ENCODE data around the gene MIDN. TPM values are rescaled to one million over a fixed set of nuclear protein-coding genes. Genes with fewer than 3 reads are reported as not detected.
"Not testable (repeated sequence)": the region's sequence is repeated elsewhere in the genome, so short reads cannot be mapped to it uniquely, and the experiment has no call there.

MIDN gene
- total RNA-seq, 1 experiment from 2014 or later, result 118 TPM

DNA sequence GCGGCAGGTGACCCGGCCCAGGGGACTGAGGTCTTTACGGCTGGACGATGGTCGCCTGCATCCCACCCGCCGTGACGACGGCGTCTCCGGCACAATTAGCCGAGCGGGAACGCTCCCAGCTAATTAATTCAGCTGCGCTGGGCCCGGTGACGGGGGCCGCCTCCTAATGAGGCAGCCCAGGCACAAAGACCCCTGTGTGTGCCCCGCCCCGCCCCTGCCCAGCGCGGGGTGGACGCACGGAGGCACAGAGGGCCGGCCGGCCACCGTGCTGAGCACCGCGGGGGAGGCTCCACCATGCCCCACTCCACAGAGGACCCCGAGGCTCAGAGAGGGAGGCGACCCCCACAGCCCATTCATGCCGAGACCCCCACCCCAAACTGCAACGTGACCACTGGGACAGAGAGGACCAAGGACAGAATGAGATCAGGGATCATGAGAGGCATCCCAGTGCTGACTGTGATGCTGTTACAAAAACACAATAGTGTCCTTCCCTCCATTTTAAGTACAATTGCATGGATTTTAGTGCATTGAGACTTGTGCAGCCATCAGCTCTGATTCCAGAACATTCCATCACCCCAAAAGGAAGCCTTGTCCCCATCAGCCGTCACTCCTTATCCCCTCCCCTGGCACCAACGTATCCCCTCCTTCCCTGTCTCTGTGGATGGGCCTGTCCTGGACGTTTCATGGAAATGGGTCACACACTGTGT is 54.3 kb downstream of the MIDN start:
- no peak overlapping the region for H3K4me3 ChIP-seq (ENCODE audit: low read depth in 2 of 2, low read length in 2 of 2)
- ATAC-seq (no peak), DNase-seq (ENCODE audit: low read depth, low spot score) (no peak)
- no peaks in the 10 kb centered on the region for H3K36me3 ChIP-seq (ENCODE audit: control insufficient read depth, insufficient read depth, low read length)
- intact Hi-C loops (cut with micrococcal nuclease; ENCODE audit: unreplicated experiment) (no loop called here), in situ Hi-C loops (cut with HindIII; ENCODE audit: low pct_unique_long_range_greater_than_20kb, low sequenced_read_pairs) (no loop called here)
- ChIA-PET POLR2A (no interaction called here), CTCF (no interaction called here)
- BruUV-seq (replicated peaks), result no TSS peak
- no peaks in the 10 kb centered on the region for H3K4me1 ChIP-seq (ENCODE audit: control insufficient read depth, insufficient read depth, low read length)
- H3K27me3 ChIP-seq (ENCODE audit: control insufficient read depth, insufficient read depth, low read length), result no peaks in the 10 kb centered on the region
- no peaks in the 10 kb centered on the region for H3K9me3 ChIP-seq (ENCODE audit: control insufficient read depth, insufficient read depth, low read depth, low read length)
- no peak overlapping the region for H3K27ac ChIP-seq (ENCODE audit: low read length)
- TF ChIP-seq TCF7L2 (IDR thresholded peaks at IDR 0.05; ENCODE audit: low read depth, low read length), result no peak

DNA sequence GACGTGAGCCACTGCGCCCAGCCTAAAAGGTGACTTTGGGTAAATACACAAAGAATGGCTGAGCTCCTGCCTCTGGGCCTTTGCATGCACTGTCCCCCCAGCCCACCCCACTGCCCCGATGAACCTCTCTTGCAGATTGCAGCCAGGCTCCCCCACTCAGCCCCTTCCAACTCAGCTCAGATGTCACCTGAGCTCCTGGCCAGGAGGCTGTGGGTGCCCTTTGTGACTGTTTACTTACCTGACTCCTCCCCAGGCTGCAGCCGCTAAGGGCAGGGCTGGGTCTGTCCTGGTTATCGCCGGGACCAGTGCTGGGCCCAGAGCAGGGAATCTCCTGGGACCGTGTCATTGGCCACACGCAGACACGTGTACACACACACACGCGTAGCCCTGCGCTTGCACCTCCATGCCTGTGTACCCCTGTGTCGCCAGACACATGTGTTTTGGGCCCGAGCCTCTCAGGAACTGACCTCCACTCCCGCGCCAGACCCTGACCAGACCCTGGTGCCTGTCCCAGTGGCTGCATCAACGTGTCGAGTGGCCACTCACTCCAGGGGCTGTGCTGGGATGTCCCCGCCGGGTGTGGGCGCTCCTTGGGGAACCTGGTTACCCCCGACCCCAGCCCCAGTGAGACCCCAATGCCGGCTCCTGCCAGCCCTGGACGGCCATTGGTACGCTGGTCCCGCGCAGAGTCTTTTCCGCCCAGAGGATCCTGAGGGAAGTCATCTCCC is 56.0 kb downstream of the MIDN start:
- CTCF ChIA-PET, result no interaction called here
- POLR2A ChIA-PET, result no interaction called here
- ATAC-seq (peak; percentile 57; the same call in 1 of the 2 replicates), DNase-seq (ENCODE audit: low read depth, low spot score) (no peak)
- in situ Hi-C loops (cut with HindIII; ENCODE audit: low pct_unique_long_range_greater_than_20kb, low sequenced_read_pairs), result no loop called here
- no peaks in the 10 kb centered on the region for H3K9me3 ChIP-seq (ENCODE audit: control insufficient read depth, insufficient read depth, low read depth, low read length)
- no peaks in the 10 kb centered on the region for H3K27me3 ChIP-seq (ENCODE audit: control insufficient read depth, insufficient read depth, low read length)
- H3K4me3 ChIP-seq (ENCODE audit: low read depth in 2 of 2, low read length in 2 of 2), result no peak overlapping the region
- intact Hi-C loops (cut with micrococcal nuclease; ENCODE audit: unreplicated experiment), result no loop called here
- H3K36me3 ChIP-seq (ENCODE audit: control insufficient read depth, insufficient read depth, low read length), result no peaks in the 10 kb centered on the region
- TF ChIP-seq POLR2AphosphoS5 (IDR thresholded peaks at IDR 0.05; ENCODE audit: low read depth, low read length) (no peak), SIN3A (IDR thresholded peaks at IDR 0.05; ENCODE audit: borderline replicate concordance, insufficient read depth, low read depth, low read length) (no peak), TCF7L2 (IDR thresholded peaks at IDR 0.05; ENCODE audit: low read depth, low read length) (no peak)
- TF ChIP-seq, protein P1, sequence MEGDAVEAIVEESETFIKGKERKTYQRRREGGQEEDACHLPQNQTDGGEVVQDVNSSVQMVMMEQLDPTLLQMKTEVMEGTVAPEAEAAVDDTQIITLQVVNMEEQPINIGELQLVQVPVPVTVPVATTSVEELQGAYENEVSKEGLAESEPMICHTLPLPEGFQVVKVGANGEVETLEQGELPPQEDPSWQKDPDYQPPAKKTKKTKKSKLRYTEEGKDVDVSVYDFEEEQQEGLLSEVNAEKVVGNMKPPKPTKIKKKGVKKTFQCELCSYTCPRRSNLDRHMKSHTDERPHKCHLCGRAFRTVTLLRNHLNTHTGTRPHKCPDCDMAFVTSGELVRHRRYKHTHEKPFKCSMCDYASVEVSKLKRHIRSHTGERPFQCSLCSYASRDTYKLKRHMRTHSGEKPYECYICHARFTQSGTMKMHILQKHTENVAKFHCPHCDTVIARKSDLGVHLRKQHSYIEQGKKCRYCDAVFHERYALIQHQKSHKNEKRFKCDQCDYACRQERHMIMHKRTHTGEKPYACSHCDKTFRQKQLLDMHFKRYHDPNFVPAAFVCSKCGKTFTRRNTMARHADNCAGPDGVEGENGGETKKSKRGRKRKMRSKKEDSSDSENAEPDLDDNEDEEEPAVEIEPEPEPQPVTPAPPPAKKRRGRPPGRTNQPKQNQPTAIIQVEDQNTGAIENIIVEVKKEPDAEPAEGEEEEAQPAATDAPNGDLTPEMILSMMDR (IDR thresholded peaks at IDR 0.05), result no peak
- TF ChIP-seq, protein P2, sequence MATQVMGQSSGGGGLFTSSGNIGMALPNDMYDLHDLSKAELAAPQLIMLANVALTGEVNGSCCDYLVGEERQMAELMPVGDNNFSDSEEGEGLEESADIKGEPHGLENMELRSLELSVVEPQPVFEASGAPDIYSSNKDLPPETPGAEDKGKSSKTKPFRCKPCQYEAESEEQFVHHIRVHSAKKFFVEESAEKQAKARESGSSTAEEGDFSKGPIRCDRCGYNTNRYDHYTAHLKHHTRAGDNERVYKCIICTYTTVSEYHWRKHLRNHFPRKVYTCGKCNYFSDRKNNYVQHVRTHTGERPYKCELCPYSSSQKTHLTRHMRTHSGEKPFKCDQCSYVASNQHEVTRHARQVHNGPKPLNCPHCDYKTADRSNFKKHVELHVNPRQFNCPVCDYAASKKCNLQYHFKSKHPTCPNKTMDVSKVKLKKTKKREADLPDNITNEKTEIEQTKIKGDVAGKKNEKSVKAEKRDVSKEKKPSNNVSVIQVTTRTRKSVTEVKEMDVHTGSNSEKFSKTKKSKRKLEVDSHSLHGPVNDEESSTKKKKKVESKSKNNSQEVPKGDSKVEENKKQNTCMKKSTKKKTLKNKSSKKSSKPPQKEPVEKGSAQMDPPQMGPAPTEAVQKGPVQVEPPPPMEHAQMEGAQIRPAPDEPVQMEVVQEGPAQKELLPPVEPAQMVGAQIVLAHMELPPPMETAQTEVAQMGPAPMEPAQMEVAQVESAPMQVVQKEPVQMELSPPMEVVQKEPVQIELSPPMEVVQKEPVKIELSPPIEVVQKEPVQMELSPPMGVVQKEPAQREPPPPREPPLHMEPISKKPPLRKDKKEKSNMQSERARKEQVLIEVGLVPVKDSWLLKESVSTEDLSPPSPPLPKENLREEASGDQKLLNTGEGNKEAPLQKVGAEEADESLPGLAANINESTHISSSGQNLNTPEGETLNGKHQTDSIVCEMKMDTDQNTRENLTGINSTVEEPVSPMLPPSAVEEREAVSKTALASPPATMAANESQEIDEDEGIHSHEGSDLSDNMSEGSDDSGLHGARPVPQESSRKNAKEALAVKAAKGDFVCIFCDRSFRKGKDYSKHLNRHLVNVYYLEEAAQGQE (IDR thresholded peaks at IDR 0.05; ENCODE audit: insufficient read depth in 1 of 2, low read depth in 2 of 2, low read length in 1 of 2), result no peak
- no peaks in the 10 kb centered on the region for H3K4me1 ChIP-seq (ENCODE audit: control insufficient read depth, insufficient read depth, low read length)
- no peak overlapping the region for H3K27ac ChIP-seq (ENCODE audit: low read length)
- BruUV-seq (replicated peaks), result no TSS peak

DNA sequence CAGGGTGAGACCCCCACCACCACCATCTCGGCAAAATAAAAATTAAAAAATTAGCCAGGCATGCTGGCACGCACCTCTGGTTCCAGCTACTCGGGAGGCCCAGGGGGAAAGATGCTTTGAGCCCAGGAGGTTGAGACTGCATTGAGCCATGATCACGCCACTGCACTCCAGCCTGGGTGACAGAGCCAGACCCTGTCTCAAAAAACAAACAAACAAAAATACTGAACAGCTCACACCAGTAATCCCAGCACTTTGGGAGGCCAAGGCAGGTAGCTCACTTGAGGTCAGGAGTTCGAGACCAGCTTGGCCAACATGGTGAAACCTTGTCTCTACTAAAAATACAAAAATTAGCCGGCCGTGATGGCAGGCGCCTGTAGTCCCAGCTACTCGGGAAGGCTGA is 57.0 kb downstream of the MIDN start:
- H3K36me3 ChIP-seq (ENCODE audit: control insufficient read depth, insufficient read depth, low read length), result not testable (repeated sequence)

More for the DNA sequence above, 57.0 kb downstream of the MIDN start:
- in situ Hi-C loops (cut with HindIII; ENCODE audit: low pct_unique_long_range_greater_than_20kb, low sequenced_read_pairs); H3K27ac ChIP-seq (ENCODE audit: low read length); H3K4me1 ChIP-seq (ENCODE audit: control insufficient read depth, insufficient read depth, low read length); CTCF ChIA-PET; H3K27me3 ChIP-seq (ENCODE audit: control insufficient read depth, insufficient read depth, low read length); DNase-seq (ENCODE audit: low read depth, low spot score); BruUV-seq (replicated peaks); POLR2A ChIA-PET; H3K9me3 ChIP-seq (ENCODE audit: control insufficient read depth, insufficient read depth, low read depth, low read length); ATAC-seq; intact Hi-C loops (cut with micrococcal nuclease; ENCODE audit: unreplicated experiment); H3K4me3 ChIP-seq (ENCODE audit: low read depth in 2 of 2, low read length in 2 of 2): not testable (repeated sequence)

Measured in Panc1 (cell line).